Activated T-helper 2 cell treated with anti-CD3 and anti-CD28 coated beads, Interferon-gamma antibody, Interleukin-2, Interleukin-4, amounts not matched to agents 10 μg/mL and 5 μg/mL and 100 μg/mL, durations not matched to agents 14 hours and 24 hours and 36 hours (primary cell): ENCODE results near the gene GEMIN4. TPM values are rescaled to one million over a fixed set of nuclear protein-coding genes. Genes with fewer than 3 reads are reported as not detected.
"Not testable (repeated sequence)": the region's sequence is repeated elsewhere in the genome, so short reads cannot be mapped to it uniquely, and the experiment has no call there.

Experiments used
- DNase-seq: peaks from one replicate; pipeline ENCODE4 v3.0.0; 2021; ENCODE audit warnings: low spot score
- H3K27ac Mint-ChIP-seq: one replicate; pipeline ENCODE4 v1.8.0; 2021; ENCODE audit warnings: mixed read lengths
- H3K27me3 Mint-ChIP-seq: one replicate; pipeline ENCODE4 v1.8.0; 2021; ENCODE audit warnings: low read depth, mixed read lengths
- H3K36me3 Mint-ChIP-seq: one replicate; pipeline ENCODE4 v1.8.0; 2021; ENCODE audit warnings: low read depth, mixed read lengths
- H3K4me1 Mint-ChIP-seq: one replicate; pipeline ENCODE4 v1.8.0; 2021; ENCODE audit warnings: low read depth, mixed read lengths
- H3K4me3 Mint-ChIP-seq: one replicate; pipeline ENCODE4 v1.8.0; 2021; ENCODE audit warnings: low read depth, mild to moderate bottlenecking, moderate library complexity, mixed read lengths
- H3K9me3 Mint-ChIP-seq: one replicate; pipeline ENCODE4 v1.8.0; 2021; ENCODE audit warnings: mixed read lengths
- intact Hi-C: fragments of 100-400 bp; cut with micrococcal nuclease; formaldehyde crosslinking; loops from one replicate; pipeline ENCODE4 v1.15.1; 2023
- total RNA-seq: library from RNA; stranded (reverse); gene quantifications from 2 replicates; pipeline ENCODE4 v1.2.3, GENCODE V29; 2022

The GEMIN4 gene
- 62.8 and 64.2 TPM in 2 replicates for total RNA-seq

DNA sequence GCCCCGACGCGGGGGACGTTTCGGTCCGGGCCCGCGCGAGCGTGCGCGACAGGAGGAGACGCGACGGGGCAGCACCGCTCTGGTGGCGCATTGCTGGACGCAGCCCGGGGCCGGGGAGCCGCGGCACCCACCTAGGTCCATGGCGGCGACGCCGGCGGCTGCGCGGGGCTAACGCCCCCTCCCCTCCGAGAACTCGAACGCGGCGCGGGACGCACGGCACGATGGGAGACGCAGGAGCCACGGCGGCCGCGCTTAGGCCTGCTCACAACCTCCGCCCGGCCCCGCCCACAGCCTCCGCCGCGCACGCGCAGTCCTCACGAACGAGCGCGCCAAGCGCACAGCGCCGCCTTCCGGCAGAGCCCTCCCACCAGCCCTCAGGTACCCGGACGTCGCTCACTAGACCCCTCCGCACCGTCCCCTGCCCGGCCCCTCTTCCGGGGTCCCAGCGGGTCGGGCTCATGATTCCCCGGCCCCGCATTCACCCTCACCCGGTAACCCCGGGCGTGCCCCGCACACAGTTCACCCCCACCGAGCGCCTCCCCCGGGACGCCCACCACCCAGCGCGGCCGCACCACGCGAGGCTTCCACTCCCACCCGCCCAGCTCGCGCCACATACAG lies at the start of gene GEMIN4:
Gene GEMIN4, minus strand, starts transcription at position 263 of the 618 bp plus-strand sequence. Its CDS starts 122 bp downstream, at position 141.
- Mint-ChIP-seq H3K36me3 (peaks cover 61% of the 10 kb centered on the region), H3K9me3 (peaks cover 10% of the 10 kb centered on the region), H3K4me1 (peaks cover 26% of the 10 kb centered on the region), H3K27ac (peak within 1 kb of the TSS; percentile 95), H3K27me3 (no peaks in the 10 kb centered on the region), H3K4me3 (peak within 1 kb of the TSS; percentile 98)
- intact Hi-C loops: loop anchor here (1.0 to 5.0 kb wide), 2 partner anchors 38 to 340 kb away; partner anchors contain the start of gene VPS53
- DNase-seq: peak; percentile 97

GRCh38 chr17:801660-802059 lies 49.6 kb upstream of the GEMIN4 start:
- no peak overlapping the region for H3K4me3 Mint-ChIP-seq
- no peak for DNase-seq
- H3K27ac Mint-ChIP-seq: no peak overlapping the region
- intact Hi-C loops: no loop called here
- no peaks in the 10 kb centered on the region for H3K4me1 Mint-ChIP-seq
- H3K9me3 Mint-ChIP-seq: no peaks in the 10 kb centered on the region
- no peaks in the 10 kb centered on the region for H3K27me3 Mint-ChIP-seq
- no peaks in the 10 kb centered on the region for H3K36me3 Mint-ChIP-seq

GRCh38 chr17:800446-801242 lies 48.6 kb upstream of the GEMIN4 start:
- Mint-ChIP-seq H3K27ac (no peak overlapping the region), H3K4me1 (no peaks in the 10 kb centered on the region), H3K4me3 (no peak overlapping the region), H3K27me3 (no peaks in the 10 kb centered on the region), H3K9me3 (no peaks in the 10 kb centered on the region), H3K36me3 (no peaks in the 10 kb centered on the region)
- intact Hi-C loops: no loop called here
- DNase-seq: no peak

DNA sequence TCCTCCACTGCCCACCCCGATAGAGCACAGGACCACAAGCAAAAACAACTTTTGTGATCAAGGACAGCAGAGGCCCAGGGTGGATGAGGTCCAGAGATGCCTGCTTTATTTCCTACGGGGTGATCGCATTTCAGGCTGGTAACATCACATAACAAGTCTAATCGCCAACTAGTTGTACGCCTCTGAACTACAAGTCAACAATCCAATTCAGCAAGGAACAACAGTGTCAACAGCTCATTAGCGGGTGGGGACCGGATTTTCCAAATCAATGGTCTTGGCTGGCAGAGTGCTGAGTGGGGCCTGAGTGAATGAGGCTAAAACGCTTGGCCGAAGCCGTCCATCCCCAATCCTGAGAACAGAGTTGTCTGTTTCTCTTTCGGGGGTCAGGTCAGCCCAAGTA lies 47.2 kb upstream of the GEMIN4 start:
- no peak for DNase-seq
- no peaks in the 10 kb centered on the region for H3K27me3 Mint-ChIP-seq
- H3K27ac Mint-ChIP-seq: no peak overlapping the region
- H3K9me3 Mint-ChIP-seq: no peaks in the 10 kb centered on the region
- H3K4me1 Mint-ChIP-seq: peaks cover 4% of the 10 kb centered on the region
- intact Hi-C loops: no loop called here
- no peaks in the 10 kb centered on the region for H3K36me3 Mint-ChIP-seq
- no peak overlapping the region for H3K4me3 Mint-ChIP-seq

GRCh38 chr17:798246-798645 lies 46.2 kb upstream of the GEMIN4 start:
- Mint-ChIP-seq H3K36me3 (no peaks in the 10 kb centered on the region), H3K27me3 (no peaks in the 10 kb centered on the region), H3K4me1 (peaks cover 4% of the 10 kb centered on the region), H3K4me3 (no peak overlapping the region), H3K27ac (no peak overlapping the region), H3K9me3 (no peaks in the 10 kb centered on the region)
- intact Hi-C loops: no loop called here
- no peak for DNase-seq

GRCh38 chr17:797236-797840 lies 45.3 kb upstream of the GEMIN4 start:
- intact Hi-C loops: no loop called here

DNA sequence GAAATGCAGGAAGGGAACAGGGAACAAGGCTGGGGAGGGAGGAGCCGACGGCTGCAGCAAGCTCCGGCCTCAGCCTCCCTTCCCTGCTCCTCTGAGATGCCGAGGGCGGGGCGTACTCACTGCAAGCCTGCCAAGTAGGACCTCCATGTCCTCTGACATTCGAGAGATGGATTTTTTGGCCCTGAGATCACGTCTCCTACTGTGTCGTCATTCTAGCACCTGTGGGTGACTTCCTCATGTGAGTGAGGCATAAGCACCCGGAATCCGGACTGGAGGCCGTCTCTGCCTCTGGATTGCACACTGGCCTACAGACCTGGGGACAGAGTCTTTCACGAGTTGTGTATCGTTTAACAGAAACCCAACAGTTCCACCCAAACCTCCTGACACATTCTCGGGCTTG lies 44.5 kb upstream of the GEMIN4 start:
- Mint-ChIP-seq H3K4me1 (peaks cover 4% of the 10 kb centered on the region), H3K36me3 (peaks cover 11% of the 10 kb centered on the region), H3K27me3 (no peaks in the 10 kb centered on the region), H3K9me3 (no peaks in the 10 kb centered on the region), H3K4me3 (no peak overlapping the region), H3K27ac (no peak overlapping the region)
- intact Hi-C loops: no loop called here
- DNase-seq: no peak

More at GRCh38 chr17:797236-797840, 45.3 kb upstream of the GEMIN4 start:
- Mint-ChIP-seq H3K36me3 (peaks cover 6% of the 10 kb centered on the region), H3K4me1 (peaks cover 4% of the 10 kb centered on the region), H3K27ac (no peak overlapping the region), H3K9me3 (no peaks in the 10 kb centered on the region), H3K27me3 (no peaks in the 10 kb centered on the region), H3K4me3 (no peak overlapping the region)
- no peak for DNase-seq

GRCh38 chr17:795721-796120 lies 43.7 kb upstream of the GEMIN4 start:
- H3K4me1 Mint-ChIP-seq: peaks cover 4% of the 10 kb centered on the region
- H3K4me3 Mint-ChIP-seq: no peak overlapping the region
- H3K36me3 Mint-ChIP-seq: peaks cover 19% of the 10 kb centered on the region
- intact Hi-C loops: no loop called here
- H3K9me3 Mint-ChIP-seq: no peaks in the 10 kb centered on the region
- no peak overlapping the region for H3K27ac Mint-ChIP-seq
- no peaks in the 10 kb centered on the region for H3K27me3 Mint-ChIP-seq
- DNase-seq: no peak

GRCh38 chr17:795276-795675 lies 43.2 kb upstream of the GEMIN4 start:
- peaks cover 4% of the 10 kb centered on the region for H3K4me1 Mint-ChIP-seq
- no peaks in the 10 kb centered on the region for H3K27me3 Mint-ChIP-seq
- intact Hi-C loops: no loop called here
- H3K9me3 Mint-ChIP-seq: no peaks in the 10 kb centered on the region
- H3K4me3 Mint-ChIP-seq: no peak overlapping the region
- peaks cover 21% of the 10 kb centered on the region for H3K36me3 Mint-ChIP-seq
- no peak for DNase-seq
- H3K27ac Mint-ChIP-seq: no peak overlapping the region

DNA sequence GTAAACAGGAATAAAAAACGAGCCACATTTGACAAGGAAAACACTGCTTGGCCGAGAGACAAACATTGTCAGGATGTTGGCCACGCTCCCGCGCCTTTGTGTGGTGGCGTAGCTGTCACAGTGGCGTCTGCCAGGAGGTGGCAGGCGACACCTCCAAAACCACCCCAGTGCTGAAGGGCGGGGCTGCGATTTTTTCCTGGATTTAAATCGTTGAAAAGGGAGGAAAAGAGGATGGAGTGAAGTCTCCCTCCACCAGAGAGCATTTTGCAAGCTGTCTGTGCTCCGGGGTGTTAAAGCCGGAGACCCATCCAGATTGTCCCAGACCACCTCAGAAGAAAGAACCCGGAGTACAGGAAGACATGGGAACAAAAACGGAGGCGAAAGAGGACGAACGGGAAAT lies 42.8 kb upstream of the GEMIN4 start:
- intact Hi-C loops: loop anchor here (1.0 kb wide), 1 partner anchor 186 kb away; no protein-coding TSS in a partner anchor
- Mint-ChIP-seq H3K4me1 (peaks cover 4% of the 10 kb centered on the region), H3K36me3 (peaks cover 24% of the 10 kb centered on the region), H3K4me3 (no peak overlapping the region), H3K9me3 (no peaks in the 10 kb centered on the region), H3K27me3 (no peaks in the 10 kb centered on the region), H3K27ac (no peak overlapping the region)
- DNase-seq: no peak

DNA sequence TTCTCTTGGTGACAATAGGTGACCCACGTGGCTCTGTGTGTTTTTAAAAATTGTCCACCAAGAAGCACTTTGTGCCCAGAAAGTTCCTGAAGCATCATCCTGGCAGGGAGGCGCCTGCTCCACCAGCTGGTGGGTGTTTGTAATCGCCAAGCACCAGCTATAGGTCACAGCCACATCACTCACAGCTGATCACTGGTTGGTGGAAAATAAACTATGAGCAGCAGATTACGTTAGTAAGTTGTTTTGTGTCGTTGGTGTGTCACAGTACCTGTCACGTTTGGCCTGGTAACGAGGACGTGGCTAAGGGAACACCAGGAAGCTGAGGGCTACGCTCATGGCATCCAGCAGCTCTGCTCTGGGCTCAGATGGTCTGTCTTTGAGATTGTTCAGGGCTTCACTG lies 40.2 kb upstream of the GEMIN4 start:
- Mint-ChIP-seq H3K27me3 (no peaks in the 10 kb centered on the region), H3K4me3 (no peak overlapping the region), H3K4me1 (peaks cover 4% of the 10 kb centered on the region), H3K36me3 (peaks cover 40% of the 10 kb centered on the region), H3K27ac (no peak overlapping the region), H3K9me3 (no peaks in the 10 kb centered on the region)
- intact Hi-C loops: no loop called here
- no peak for DNase-seq

DNA sequence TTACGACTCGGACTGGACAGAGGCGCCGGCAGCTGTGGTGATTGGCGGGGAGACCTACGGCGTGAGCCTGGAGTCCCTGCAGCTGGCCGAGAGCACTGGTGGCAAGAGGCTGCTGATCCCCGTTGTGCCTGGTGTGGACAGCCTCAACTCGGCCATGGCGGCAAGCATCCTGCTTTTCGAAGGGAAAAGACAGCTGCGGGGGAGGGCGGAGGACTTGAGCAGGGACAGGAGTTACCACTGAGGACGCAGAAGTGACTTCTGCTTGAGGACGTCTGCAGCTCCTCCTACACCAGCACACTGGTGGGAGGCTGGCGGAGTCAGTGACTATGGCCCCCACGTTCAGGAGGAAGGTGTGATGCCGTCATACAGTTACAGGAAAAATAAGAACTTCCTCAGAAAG lies 39.8 kb upstream of the GEMIN4 start:
- Mint-ChIP-seq H3K27ac (no peak overlapping the region), H3K27me3 (no peaks in the 10 kb centered on the region), H3K4me3 (no peak overlapping the region), H3K36me3 (peaks cover 43% of the 10 kb centered on the region), H3K4me1 (peaks cover 4% of the 10 kb centered on the region), H3K9me3 (no peaks in the 10 kb centered on the region)
- intact Hi-C loops: no loop called here
- DNase-seq: no peak

DNA sequence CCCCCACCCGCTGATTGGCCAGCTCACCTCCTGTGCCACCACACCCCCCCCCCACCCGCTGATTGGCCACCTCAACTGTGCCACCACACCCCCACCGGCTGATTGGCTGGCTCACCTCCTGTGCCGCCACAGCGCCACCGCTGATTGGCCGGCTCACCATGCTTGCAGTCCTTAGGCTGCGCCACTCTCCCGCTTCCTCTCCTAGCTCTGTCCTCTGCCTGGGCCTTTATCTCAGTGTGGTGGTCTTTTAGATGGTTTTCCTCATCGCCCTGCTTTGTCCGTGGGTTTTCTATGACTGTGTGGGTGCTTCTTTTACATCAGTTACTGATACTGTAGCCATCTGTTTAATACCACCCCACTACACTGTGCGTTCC lies 38.8 kb upstream of the GEMIN4 start:
- H3K9me3 Mint-ChIP-seq, intact Hi-C loops, H3K27ac Mint-ChIP-seq, H3K4me3 Mint-ChIP-seq, H3K27me3 Mint-ChIP-seq, DNase-seq, H3K4me1 Mint-ChIP-seq: not testable (repeated sequence)
- H3K36me3 Mint-ChIP-seq: peaks cover 45% of the 10 kb centered on the region
